HG03520 (cell line): ENCODE results near the gene CCDC85C.

ENCODE experiments used
- ATAC-seq: cut with Tn5 transposase; IDR thresholded peaks from one replicate; pipeline ENCODE4 v1.9.1; 2021; ENCODE audit warnings: mild to moderate bottlenecking, moderate library complexity; ENCODE audit not compliant: unreplicated experiment

The CCDC85C gene

GRCh38 chr14:99459481-99460100 lies 144.4 kb downstream of the CCDC85C start:
- no peak for ATAC-seq

GRCh38 chr14:99454246-99454645 lies 149.8 kb downstream of the CCDC85C start:
- no peak for ATAC-seq

- no peak for ATAC-seq
Observed at GRCh38 chr14:99452968-99453367, 151.0 kb downstream of the CCDC85C start.

GRCh38 chr14:99451234-99451633 lies 152.8 kb downstream of the CCDC85C start:
- ATAC-seq = no peak

GRCh38 chr14:99450266-99450665 lies 153.7 kb downstream of the CCDC85C start:
- no peak for ATAC-seq
